IMR-90 (cell line): ENCODE data around the gene ANO4. TPM values are rescaled to one million over a fixed set of nuclear protein-coding genes. Genes with fewer than 3 reads are reported as not detected.

Experiments used
- ATAC-seq: fragments of 200-7000 bp; cut with Tn5 transposase; 2 replicates; pipeline ENCODE4 v1.9.1; 2020; ENCODE audit warnings: low read depth, mild to moderate bottlenecking, moderate library complexity
- BruUV-seq: library from RNA; stranded (reverse); fragments of 400-500 nt; replicated peaks from 2 replicates; lab custom pipeline; 2021; lab: Mats Ljungman, UMichigan
- CTCF ChIA-PET: fragments of 300-600 bp; formaldehyde crosslinking; extraction: SDS; loops from one replicate; lab custom pipeline; 2021; ENCODE audit warnings: antibody characterized with exemption; lab: Yijun Ruan, JAX
- POLR2A ChIA-PET: fragments of 300-600 bp; sonication (Branson Sonifier 250); formaldehyde crosslinking; loops from one replicate; lab custom pipeline; 2022; ENCODE audit warnings: antibody characterized with exemption; ENCODE audit not compliant: unreplicated experiment; lab: Charles Lee
- DNase-seq: peaks from one replicate; pipeline ENCODE4 v3.0.0; 2013
- H2AFZ ChIP-seq: replicated peaks from 2 replicates; pipeline ENCODE3; 2013; ENCODE audit warnings: low read length, mild to moderate bottlenecking; ENCODE audit not compliant: poor library complexity
- H2AK5ac ChIP-seq: 2 replicates; pipeline ENCODE4 v1.6.1; 2013; ENCODE audit warnings: low read depth, low read length, inconsistent platforms
- H2AK9ac ChIP-seq: replicated peaks from 2 replicates; pipeline ENCODE3; 2013; ENCODE audit warnings: mild to moderate bottlenecking, low read depth, low read length, moderate library complexity; ENCODE audit not compliant: poor library complexity
- H2BK120ac ChIP-seq: 2 replicates; pipeline ENCODE4 v1.6.1; 2013; ENCODE audit warnings: low read depth, low read length, inconsistent platforms
- H2BK15ac ChIP-seq: 3 replicates; pipeline ENCODE4 v1.6.1; 2013; ENCODE audit warnings: low read depth, low read length, inconsistent platforms
- H2BK20ac ChIP-seq: 2 replicates; pipeline ENCODE4 v1.6.1; 2013; ENCODE audit warnings: low read depth, mild to moderate bottlenecking, inconsistent platforms, low read length, moderate library complexity
- H2BK5ac ChIP-seq: 2 replicates; pipeline ENCODE4 v1.6.1; 2013; ENCODE audit warnings: mild to moderate bottlenecking, low read depth, low read length, inconsistent platforms; ENCODE audit not compliant: poor library complexity, severe bottlenecking
- H3K14ac ChIP-seq: replicated peaks from 2 replicates; pipeline ENCODE4 v1.6.1; 2013; ENCODE audit warnings: low read depth, low read length, inconsistent platforms
- H3K18ac ChIP-seq: 2 replicates; pipeline ENCODE4 v1.6.1; 2013; ENCODE audit warnings: low read depth, low read length, control low read depth
- H3K23ac ChIP-seq: 2 replicates; pipeline ENCODE4 v1.6.1; 2013; ENCODE audit warnings: low read depth, low read length, inconsistent platforms
- H3K27ac ChIP-seq: 2 replicates; pipeline ENCODE4 v1.5.1; 2013; ENCODE audit warnings: mild to moderate bottlenecking, control low read depth, low read length; ENCODE audit not compliant: insufficient read depth
- H3K27me3 ChIP-seq: 2 replicates; pipeline ENCODE4 v1.6.1; 2013; ENCODE audit warnings: low read length; ENCODE audit not compliant: control insufficient read depth, insufficient read depth
- H3K36me3 ChIP-seq: 2 replicates; pipeline ENCODE4 v1.6.1; 2013; ENCODE audit warnings: low read length, mixed read lengths; ENCODE audit not compliant: control insufficient read depth, insufficient read depth
- H3K4ac ChIP-seq: 2 replicates; pipeline ENCODE4 v1.6.1; 2013; ENCODE audit warnings: low read depth, low read length, inconsistent platforms
- H3K4me1 ChIP-seq: 2 replicates; pipeline ENCODE4 v1.6.1; 2013; ENCODE audit warnings: low read length, mixed read lengths; ENCODE audit not compliant: control insufficient read depth, insufficient read depth
- H3K4me2 ChIP-seq: 2 replicates; pipeline ENCODE4 v1.6.1; 2013; ENCODE audit warnings: low read depth, mild to moderate bottlenecking, control low read depth, low read length, moderate library complexity
- H3K4me3 ChIP-seq: 2 replicates; pipeline ENCODE4 v1.5.1; 2013; ENCODE audit warnings: low read depth, mild to moderate bottlenecking, control low read depth, low read length, moderate library complexity; ENCODE audit not compliant: insufficient read depth
- H3K56ac ChIP-seq: 2 replicates; pipeline ENCODE4 v1.6.1; 2013; ENCODE audit warnings: low read length, inconsistent platforms; ENCODE audit not compliant: insufficient read depth; ENCODE audit errors: extremely low read depth
- H3K79me1 ChIP-seq, 2 experiments: 2 replicates each; pipeline ENCODE4 v1.6.1; 2013; ENCODE audit warnings: low read length in 2 of 2, inconsistent platforms in 1 of 2, low read depth in 1 of 2
- H3K9ac ChIP-seq: 2 replicates; pipeline ENCODE4 v1.6.1; 2013; ENCODE audit warnings: low read depth, low read length, control low read depth
- H3K9me1 ChIP-seq: 2 replicates; pipeline ENCODE4 v1.6.1; 2013; ENCODE audit warnings: low read length, inconsistent platforms; ENCODE audit not compliant: insufficient read depth
- H3K9me3 ChIP-seq: 2 replicates; pipeline ENCODE4 v1.6.1; 2013; ENCODE audit warnings: low read length; ENCODE audit not compliant: control insufficient read depth, insufficient read depth
- H4K20me1 ChIP-seq: 2 replicates; pipeline ENCODE4 v1.6.1; 2013; ENCODE audit warnings: low read length, inconsistent platforms; ENCODE audit not compliant: insufficient read depth
- H4K5ac ChIP-seq: 2 replicates; pipeline ENCODE4 v1.6.1; 2013; ENCODE audit warnings: mild to moderate bottlenecking, low read depth, low read length, control low read depth
- H4K8ac ChIP-seq, 2 experiments: 2 replicates each; pipeline ENCODE4 v1.6.1; 2013; ENCODE audit warnings: low read depth in 2 of 2, low read length in 2 of 2, control low read depth in 1 of 2, inconsistent platforms in 1 of 2
- H4K91ac ChIP-seq: 2 replicates; pipeline ENCODE4 v1.6.1; 2013; ENCODE audit warnings: low read depth, low read length, inconsistent platforms; ENCODE audit not compliant: insufficient read depth
- CEBPB ChIP-seq: IDR thresholded peaks from 2 replicates; pipeline ENCODE4 v1.6.1; 2012; ENCODE audit warnings: low read depth, low read length, improper control_type of control experiment
- CHD1 ChIP-seq: IDR thresholded peaks from 2 replicates; pipeline ENCODE4 v1.6.1; 2012; ENCODE audit warnings: low read depth, low read length, improper control_type of control experiment
- CTCF ChIP-seq: conservative IDR thresholded peaks from 2 replicates; pipeline ENCODE4 v1.5.1; 2012; ENCODE audit warnings: mild to moderate bottlenecking, low read depth, low read length, improper control_type of control experiment
- ELK1 ChIP-seq: fragments of 150-350 bp; IDR thresholded peaks from 2 replicates; pipeline ENCODE4 v1.6.1; 2016; ENCODE audit warnings: low read depth, mild to moderate bottlenecking, low read length, moderate library complexity, borderline replicate concordance
- MAFK ChIP-seq: IDR thresholded peaks from 2 replicates; pipeline ENCODE4 v1.6.1; 2012; ENCODE audit warnings: low read depth, low read length, improper control_type of control experiment
- MAZ ChIP-seq: IDR thresholded peaks from 2 replicates; pipeline ENCODE4 v1.6.1; 2012; ENCODE audit warnings: low read depth, mild to moderate bottlenecking, low read length, improper control_type of control experiment, moderate library complexity, borderline replicate concordance
- MXI1 ChIP-seq: IDR thresholded peaks from 2 replicates; pipeline ENCODE4 v1.6.1; 2012; ENCODE audit warnings: low read depth, mild to moderate bottlenecking, low read length, moderate library complexity, borderline replicate concordance
- NFE2L2 ChIP-seq: fragments of 150-350 bp; IDR thresholded peaks from 2 replicates; pipeline ENCODE4 v1.6.1; 2016; ENCODE audit warnings: low read depth, mild to moderate bottlenecking, low read length
- POLR2A ChIP-seq: IDR thresholded peaks from 2 replicates; pipeline ENCODE4 v1.6.1; 2012; ENCODE audit warnings: mild to moderate bottlenecking, low read depth, low read length
- RAD21 ChIP-seq: IDR thresholded peaks from 2 replicates; pipeline ENCODE4 v1.6.1; 2012; ENCODE audit warnings: low read length, improper control_type of control experiment
- RCOR1 ChIP-seq: IDR thresholded peaks from 2 replicates; pipeline ENCODE4 v1.6.1; 2012; ENCODE audit warnings: mild to moderate bottlenecking, low read length, improper control_type of control experiment; ENCODE audit not compliant: insufficient replicate concordance
- RFX5 ChIP-seq: IDR thresholded peaks from 2 replicates; pipeline ENCODE4 v1.8.0; 2012; ENCODE audit warnings: low read depth, mild to moderate bottlenecking, low read length, moderate library complexity
- SMC3 ChIP-seq: fragments of 150-350 bp; IDR thresholded peaks from 2 replicates; pipeline ENCODE4 v1.6.1; 2016; ENCODE audit warnings: low read depth, mild to moderate bottlenecking, antibody characterized with exemption, low read length, moderate library complexity
- USF2 ChIP-seq: fragments of 150-350 bp; IDR thresholded peaks from 2 replicates; pipeline ENCODE4 v1.6.1; 2017; ENCODE audit warnings: mild to moderate bottlenecking, antibody characterized with exemption, low read length, low read depth
- WGBS, 2 experiments: methylation state at CpG; one replicate each; pipeline versions ENCODE4 v1.1.5 to v1.1.7; 2013; ENCODE audit warnings: missing lambda C conversion rate in 2 of 2; ENCODE audit not compliant: insufficient read length in 1 of 2; ENCODE audit errors: extremely low coverage in 2 of 2; 5-methylcytosine and 5-hydroxymethylcytosine counted together
- dilution Hi-C: fragments of 300-500 bp; cut with HindIII; formaldehyde crosslinking; loops from one replicate; pipeline ENCODE4 v1.14.3; 2018; ENCODE audit warnings: low sequenced_read_pairs; ENCODE audit not compliant: unreplicated experiment
- in situ Hi-C: fragments of 300-500 bp; cut with MboI; formaldehyde crosslinking; loops from 3 replicates; pipeline ENCODE4 v1.14.3; 2019; ENCODE audit warnings: low sequenced_read_pairs, inconsistent platforms, mixed read lengths
- intact Hi-C: fragments of 100-400 bp; cut with micrococcal nuclease; formaldehyde crosslinking; loops from 2 replicates; pipeline ENCODE4 v1.10.0; 2022
- polyA plus RNA-seq, 3 experiments: library from polyadenylated mRNA; depleted of rRNA; stranded (reverse); fragments of >200 nt; gene quantifications; 2 replicates each; pipeline ENCODE4 v1.2.3, GENCODE V29; 2012; ENCODE audit warnings: low replicate concordance in 1 of 3
- total RNA-seq: library from RNA; depleted of rRNA; stranded (reverse); fragments of >200 nt; gene quantifications from 2 replicates; pipeline ENCODE4 v1.2.3, GENCODE V29; 2012

The ANO4 gene
- total and polyA plus RNA-seq, 2 of the 4 experiments (the other 2 are of a cell fraction): 4.7 to 10.2 TPM

- dilution Hi-C loops (no loop called here), intact Hi-C loops (no loop called here), in situ Hi-C loops (no loop called here)
- no peaks in the 10 kb centered on the region for H3K27me3 ChIP-seq
- no peaks in the 10 kb centered on the region; the same call in 1 of the 2 replicates for H3K9me1 ChIP-seq
- no peak overlapping the region for H4K5ac ChIP-seq
- H3K4ac ChIP-seq: no peak overlapping the region
- H3K4me2 ChIP-seq: no peak overlapping the region
- ChIA-PET POLR2A (no interaction called here), CTCF (no interaction called here)
- no peak overlapping the region for H4K8ac ChIP-seq
- no peak overlapping the region for H2AFZ ChIP-seq
- no TSS peak for BruUV-seq
- H2BK120ac ChIP-seq: no peak overlapping the region
- H3K18ac ChIP-seq: no peak overlapping the region
- ATAC-seq: no peak
- no peaks in the 10 kb centered on the region for H3K36me3 ChIP-seq
- no peaks in the 10 kb centered on the region for H3K9me3 ChIP-seq
- H4K20me1 ChIP-seq: no peaks in the 10 kb centered on the region
- H3K14ac ChIP-seq: no peak overlapping the region
- H2BK5ac ChIP-seq: no peak overlapping the region
- no peak overlapping the region for H2BK20ac ChIP-seq
- no peak overlapping the region for H3K4me3 ChIP-seq
- H2BK15ac ChIP-seq: no peak overlapping the region
- no peak overlapping the region for H3K56ac ChIP-seq
- H3K9ac ChIP-seq: no peak overlapping the region
- no peak overlapping the region for H2AK5ac ChIP-seq
- H3K79me1 ChIP-seq: peaks cover 0 to 3% of the 10 kb centered on the region in 2 experiments; a peak in 1 of 4 replicates
- DNase-seq: no peak
- H2AK9ac ChIP-seq: no peak overlapping the region
- no peak overlapping the region for H3K23ac ChIP-seq
- peaks cover 2% of the 10 kb centered on the region; the same call in 1 of the 2 replicates for H3K4me1 ChIP-seq
- no CpG with 5 or more reads among the region's 5 CpGs for WGBS, 2 experiments
- TF ChIP-seq RFX5: no peak
- TF ChIP-seq NFE2L2: no peak
- TF ChIP-seq RCOR1: no peak
- TF ChIP-seq CTCF: no peak
- TF ChIP-seq RAD21: no peak
- TF ChIP-seq MAZ: no peak
- no peak for TF ChIP-seq POLR2A
- no peak for TF ChIP-seq MXI1
- TF ChIP-seq ELK1: no peak
- no peak for TF ChIP-seq USF2
- TF ChIP-seq CHD1: no peak
- TF ChIP-seq MAFK: no peak
- no peak for TF ChIP-seq CEBPB
- no peak for TF ChIP-seq SMC3
- H4K91ac ChIP-seq: no peak overlapping the region
- H3K27ac ChIP-seq: no peak overlapping the region
Measured at GRCh38 chr12:100859063-100859627, 64.6 kb downstream of the ANO4 start.
